Heart right ventricle (tissue), 16 donors: ENCODE data around the gene ADAMTS17. TPM values are rescaled to one million over a fixed set of nuclear protein-coding genes. Genes with fewer than 3 reads are reported as not detected.

Experiments used
- ATAC-seq, 8 donors: fragments of 200-7000 bp; cut with Tn5 transposase; one replicate each; pipeline ENCODE4 v1.9.1; 2020; ENCODE audit warnings: mild to moderate bottlenecking in 8 of 8, moderate library complexity in 8 of 8, moderate number of reproducible peaks in 1 of 8
- DNase-seq, 2 donors: peaks; one replicate each; pipeline ENCODE4 v3.0.0-alpha.2; 2020
- H3K27ac ChIP-seq, 10 donors: fragments of 200-600 bp; sonication (generic) in 2 of 10; one replicate each; pipeline versions ENCODE4 v1.5.0 to v1.8.0; 2020 to 2022; ENCODE audit warnings: mild to moderate bottlenecking in 3 of 10
- H3K27me3 ChIP-seq, 7 donors: fragments of 200-600 bp; one replicate each; pipeline ENCODE4 v1.8.0; 2021 to 2022; ENCODE audit warnings: mild to moderate bottlenecking in 2 of 7
- H3K36me3 ChIP-seq, 9 donors: fragments of 200-600 bp; sonication (generic) in 1 of 9; one replicate each; pipeline versions ENCODE4 v1.5.0 to v1.8.0; 2020 to 2022; ENCODE audit warnings: mild to moderate bottlenecking in 2 of 9
- H3K4me1 ChIP-seq, 9 donors: fragments of 200-600 bp; sonication (generic) in 1 of 9; one replicate each; pipeline versions ENCODE4 v1.5.0 to v1.8.0; 2020 to 2022; ENCODE audit warnings: mild to moderate bottlenecking in 4 of 9
- H3K4me3 ChIP-seq, 10 donors: fragments of 200-600 bp; sonication (generic) in 2 of 10; one replicate each; pipeline versions ENCODE4 v1.5.0 to v1.8.0; 2020 to 2022; ENCODE audit warnings: mild to moderate bottlenecking in 7 of 10, moderate library complexity in 2 of 10
- H3K9me3 ChIP-seq, 11 donors: fragments of 200-600 bp in 10 of 11; sonication (generic) in 2 of 11; one replicate each; pipeline versions ENCODE4 v1.5.0 to v1.8.0; 2013 to 2022; ENCODE audit warnings: mild to moderate bottlenecking in 2 of 11, control low read depth in 1 of 11, moderate library complexity in 1 of 11
- CTCF ChIP-seq, 9 donors: fragments of 200-600 bp; sonication (generic) in 2 of 9; IDR thresholded peaks; one replicate each; pipeline versions ENCODE4 v1.5.0 to v1.8.0; 2021 to 2022; ENCODE audit warnings: antibody characterized with exemption in 9 of 9, mild to moderate bottlenecking in 5 of 9, moderate library complexity in 1 of 9
- WGBS, 2 donors: extraction: QIAGEN DNeasy Blood & Tissue Kit; methylation state at CpG; one replicate each; pipeline ENCODE4 v1.1.7; 2013; ENCODE audit warnings: inconsistent platforms in 1 of 2; 5-methylcytosine and 5-hydroxymethylcytosine counted together
- intact Hi-C, 10 donors: fragments of 100-400 bp; cut with DNase I; formaldehyde crosslinking; loops; one replicate each; pipeline versions ENCODE4 v1.11.1 to v1.14.2; 2022
- polyA plus RNA-seq, 2 donors: library from polyadenylated mRNA; stranded (reverse); fragments of 200-250 nt; gene quantifications; one replicate each; pipeline ENCODE4 v1.2.3, GENCODE V29; 2013
- total RNA-seq, 10 donors: library from RNA; stranded (reverse); fragmentation: NEBNext Ultra II Directional in 3 of 10; extraction: Animal tissue kit (Norgen Biotek cat#: 25700) in 3 of 10; gene quantifications; one replicate each; pipeline versions ENCODE4 v1.2.1 to v1.2.4, GENCODE V29; 2021 to 2023
- donor health status: Arrhythmogenic right ventricular cardiomyopathy.
- donor health status: ischemic (EF 13 %, LVEDD 7.1; RV severe dilation, severe dysfunction).
- donor health status: healthy with polysubstance abuse.
- donor health status: DM: no; HTN: yes; CAD: no.
- donor health status: DM: no; HTN: no; CAD: no.
- donor health status: ischemic (EF 25% LVEDD 6.9; RV normal size, moderate dysfunction).
- donor health status: ischemic (EF 25% LVEDD 5.7; RV mildly dilated, moderate dysfunction).
- donor health status: healthy.
- donor health status: DM: yes; HTN: yes; CAD: no.
- donor health status: Ischemic cardiomyopathy.
- donor health status: ischemic (EF 35%, LVEDD 5.7; RV mildly dilated, moderate dysfunction).
- donor health status: nonischemic (EF 11% LVEDD 7.7; RV severe dilation, severe dysfunction).
- donor health status: DM: yes; HTN: yes; CAD: no.
- donor health status: PGD.
- donor health status: ischemic (EF 29% LVEDD 5.4; RV normal size, mild dysfunction).
- donor health status: nonischemic (EF 23%, LVEDD 6.1; RV moderate dilation, normal function).

ADAMTS17 gene
- total and polyA plus RNA-seq, 12 donors, result 0.47 to 5.0 (median 1.2) TPM

- ATAC-seq, result no peak
- no peak for DNase-seq
- 91 to 96% methylated on average over 8 of the region's 8 CpGs for WGBS, 2 donors
- Histone ChIP-seq H3K9me3 (no peaks in the 10 kb centered on the region), H3K36me3 (no peaks in the 10 kb centered on the region), H3K4me3 (no peak overlapping the region), H3K27me3 (peaks cover 0 to 6% (median 0%) of the 10 kb centered on the region in 7 donors), H3K27ac (no peak overlapping the region), H3K4me1 (no peaks in the 10 kb centered on the region)
- intact Hi-C loops, result no loop called here
- TF ChIP-seq CTCF (IDR thresholded peaks at IDR 0.05), result no peak
These were observed 154.1 kb downstream of the ADAMTS17 start for GRCh38 chr15:100187677-100188076.

- 75 to 78% methylated on average over 6 of the region's 6 CpGs for WGBS, 2 donors
- peaks cover 0 to 6% (median 0%) of the 10 kb centered on the region in 7 donors for H3K27me3 ChIP-seq
- H3K36me3 ChIP-seq, result no peaks in the 10 kb centered on the region
- H3K27ac ChIP-seq, result no peak overlapping the region
- intact Hi-C loops, result no loop called here
- H3K9me3 ChIP-seq, result no peaks in the 10 kb centered on the region
- no peak for TF ChIP-seq CTCF (IDR thresholded peaks at IDR 0.05)
- ATAC-seq, result no peak
- no peaks in the 10 kb centered on the region for H3K4me1 ChIP-seq
- no peak for DNase-seq
- no peak overlapping the region for H3K4me3 ChIP-seq
These were observed 154.8 kb downstream of the ADAMTS17 start for GRCh38 chr15:100186960-100187359.

- intact Hi-C loops, result no loop called here
- 89 to 94% methylated on average over 5 of the region's 5 CpGs for WGBS, 2 donors
- ATAC-seq (no peak), DNase-seq (no peak)
- TF ChIP-seq CTCF (IDR thresholded peaks at IDR 0.05), result no peak
- H3K36me3 ChIP-seq, result no peaks in the 10 kb centered on the region
- no peak overlapping the region for H3K27ac ChIP-seq
- no peaks in the 10 kb centered on the region for H3K9me3 ChIP-seq
- H3K4me3 ChIP-seq, result no peak overlapping the region
- peaks cover 0 to 6% (median 0%) of the 10 kb centered on the region in 7 donors for H3K27me3 ChIP-seq
- H3K4me1 ChIP-seq, result no peaks in the 10 kb centered on the region
These were observed 155.4 kb downstream of the ADAMTS17 start for GRCh38 chr15:100186366-100186765.

- intact Hi-C loops, result no loop called here
- Histone ChIP-seq H3K4me1 (no peaks in the 10 kb centered on the region), H3K27ac (no peak overlapping the region), H3K27me3 (peaks cover 0 to 6% (median 0%) of the 10 kb centered on the region in 7 donors), H3K4me3 (no peak overlapping the region), H3K36me3 (no peaks in the 10 kb centered on the region), H3K9me3 (peaks cover 0 to 8% (median 0%) of the 10 kb centered on the region in 11 donors)
- DNase-seq (no peak), ATAC-seq (no peak)
- WGBS, 2 donors, result 91 to 95% methylated on average over 4 of the region's 4 CpGs
- TF ChIP-seq CTCF (IDR thresholded peaks at IDR 0.05), result no peak
These were observed 157.8 kb downstream of the ADAMTS17 start for GRCh38 chr15:100183921-100184495.
